GM23248 (cell line): ENCODE results near the gene WTAP. TPM values are rescaled to one million over a fixed set of nuclear protein-coding genes. Genes with fewer than 3 reads are reported as not detected.
A peak's percentile ranks its signal among the peaks of the same experiment; 100 is the strongest.
"Not testable (repeated sequence)": the region's sequence is repeated elsewhere in the genome, so short reads cannot be mapped to it uniquely, and the experiment has no call there.

ENCODE experiments used
- DNase-seq: peaks from one replicate; pipeline ENCODE4 v3.0.0-alpha.2; 2015
- H2AFZ ChIP-seq: fragments of 200-600 bp; sonication (generic); 2 replicates; pipeline ENCODE4 v1.6.1; 2016; ENCODE audit warnings: antibody characterized with exemption
- H3F3A ChIP-seq: fragments of 200-600 bp; sonication (generic); 2 replicates; pipeline ENCODE4 v1.6.1; 2016; ENCODE audit warnings: mild to moderate bottlenecking, antibody characterized with exemption, mixed run types; ENCODE audit not compliant: insufficient read depth
- H3K27ac ChIP-seq: fragments of 200-600 bp; sonication (generic); 2 replicates; pipeline ENCODE4 v1.5.1; 2016; ENCODE audit warnings: mild to moderate bottlenecking
- H3K27me3 ChIP-seq: fragments of 200-600 bp; sonication (generic); replicated peaks from 2 replicates; pipeline ENCODE4 v1.6.1; 2016; ENCODE audit warnings: mild to moderate bottlenecking; ENCODE audit not compliant: insufficient read depth
- H3K36me3 ChIP-seq: fragments of 200-600 bp; sonication (generic); 2 replicates; pipeline ENCODE4 v1.6.1; 2016; ENCODE audit warnings: low read depth, mild to moderate bottlenecking
- H3K4me1 ChIP-seq: fragments of 200-600 bp; sonication (generic); 2 replicates; pipeline ENCODE4 v1.6.1; 2016; ENCODE audit warnings: mild to moderate bottlenecking; ENCODE audit not compliant: insufficient read depth
- H3K4me2 ChIP-seq: fragments of 200-600 bp; sonication (generic); one replicate; pipeline ENCODE4 v1.6.1; 2016; ENCODE audit warnings: mild to moderate bottlenecking; ENCODE audit not compliant: unreplicated experiment
- H3K4me3 ChIP-seq: fragments of 200-600 bp; sonication (generic); 2 replicates; pipeline ENCODE4 v1.5.1; 2016; ENCODE audit warnings: mild to moderate bottlenecking
- H3K79me2 ChIP-seq: fragments of 200-600 bp; sonication (generic); 2 replicates; pipeline ENCODE4 v1.6.1; 2016; ENCODE audit warnings: mild to moderate bottlenecking; ENCODE audit not compliant: insufficient read depth
- H3K9ac ChIP-seq: fragments of 200-600 bp; sonication (generic); 2 replicates; pipeline ENCODE4 v1.6.1; 2016; ENCODE audit warnings: mild to moderate bottlenecking
- H3K9me2 ChIP-seq: fragments of 200-600 bp; sonication (generic); 2 replicates; pipeline ENCODE4 v1.6.1; 2016; ENCODE audit warnings: mixed run types, mild to moderate bottlenecking, moderate library complexity; ENCODE audit not compliant: insufficient read depth
- H3K9me3 ChIP-seq: fragments of 200-600 bp; sonication (generic); one replicate; pipeline ENCODE4 v1.6.1; 2017; ENCODE audit warnings: low read depth
- H4K20me1 ChIP-seq: fragments of 200-600 bp; sonication (generic); 2 replicates; pipeline ENCODE4 v1.6.0; 2016; ENCODE audit not compliant: insufficient read depth
- EZH2 ChIP-seq: fragments of 200-600 bp; sonication (generic); IDR thresholded peaks from 2 replicates; pipeline ENCODE4 v1.6.1; 2018; ENCODE audit warnings: antibody characterized with exemption, mild to moderate bottlenecking; ENCODE audit not compliant: insufficient read depth, poor library complexity, severe bottlenecking
- EZH2phosphoT487 ChIP-seq: fragments of 200-600 bp; sonication (generic); IDR thresholded peaks from 2 replicates; pipeline ENCODE4 v1.6.1; 2018; ENCODE audit warnings: antibody characterized with exemption, moderate library complexity, mild to moderate bottlenecking, low read depth; ENCODE audit not compliant: insufficient read depth
- WGBS, 2 experiments: methylation state at CpG; one replicate each; pipeline ENCODE4 v1.1.6; 2015 to 2017; ENCODE audit warnings: low lambda C conversion rate in 2 of 2, low coverage in 1 of 2; ENCODE audit errors: missing lambda C conversion rate in 2 of 2; 5-methylcytosine and 5-hydroxymethylcytosine counted together
- in situ Hi-C: fragments of 300-500 bp; cut with MboI; formaldehyde crosslinking; loops from 2 replicates; pipeline ENCODE4 v1.15.0; 2020
- polyA plus RNA-seq: library from polyadenylated mRNA; unstranded; fragments of >200 nt; fragmentation: Nextera tagmentation; extraction: Ambion mirVana; gene quantifications from 2 replicates; pipeline ENCODE4 v1.2.1, GENCODE V29; 2016
- total RNA-seq: library from RNA; depleted of rRNA; stranded (reverse); fragments of >200 nt; shearing (Covaris generic); gene quantifications from 2 replicates; pipeline ENCODE4 v1.2.3, GENCODE V29; 2014

WTAP gene
- total and polyA plus RNA-seq, 2 experiments from 2014 or later, result 64.8 to 87.8 TPM

DNA sequence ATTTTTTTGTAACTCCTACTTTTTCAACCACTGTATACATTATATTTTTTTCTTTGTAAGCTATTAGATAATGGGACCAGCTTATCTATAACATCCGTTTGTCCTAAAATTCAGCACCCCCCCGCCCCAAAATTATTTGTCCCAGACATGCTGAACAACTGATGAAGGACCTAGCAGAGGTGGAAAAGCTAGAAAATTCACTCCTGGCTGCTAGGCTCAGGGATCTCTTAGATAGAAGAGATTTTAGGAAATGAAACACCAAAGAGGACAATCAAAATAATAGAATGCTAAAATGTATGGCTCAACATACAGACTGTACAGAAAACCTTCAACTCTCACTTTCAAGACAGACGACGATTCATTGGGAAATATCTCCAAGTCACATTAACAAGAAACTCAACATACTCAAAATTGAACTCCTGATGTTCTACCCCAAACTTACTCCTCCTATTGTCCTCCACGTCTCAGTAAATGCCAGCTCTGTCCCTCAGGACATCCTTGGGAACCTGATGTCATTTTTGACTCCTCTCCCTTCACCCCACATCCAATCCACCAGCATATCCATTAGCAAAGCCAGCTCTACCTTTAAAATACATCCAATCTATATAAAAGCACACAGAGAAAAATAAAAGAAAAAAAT lies 38.9 kb upstream of the WTAP start:
- TF ChIP-seq EZH2phosphoT487, result no peak
- no peak for TF ChIP-seq EZH2
- H3K27me3 ChIP-seq, result no peaks in the 10 kb centered on the region
- no peaks in the 10 kb centered on the region for H4K20me1 ChIP-seq
- WGBS, 2 experiments, result 60 to 64% methylated on average over 5 of the region's 5 CpGs
- H3K4me2 ChIP-seq, result no peak overlapping the region
- no peaks in the 10 kb centered on the region for H3K9me3 ChIP-seq
- no peak overlapping the region for H3K4me3 ChIP-seq
- DNase-seq, result no peak
- H2AFZ ChIP-seq, result no peak overlapping the region
- H3K9ac ChIP-seq, result no peak overlapping the region
- peaks cover 14% of the 10 kb centered on the region for H3K36me3 ChIP-seq
- peaks cover 11% of the 10 kb centered on the region; the same call in 1 of the 2 replicates for H3F3A ChIP-seq
- in situ Hi-C loops, result loop anchor here (25.0 kb wide), 1 partner anchor 774 kb away; no protein-coding TSS in a partner anchor
- peaks cover 57% of the 10 kb centered on the region for H3K79me2 ChIP-seq
- peaks cover 18% of the 10 kb centered on the region for H3K4me1 ChIP-seq
- no peaks in the 10 kb centered on the region for H3K9me2 ChIP-seq
- no peak overlapping the region for H3K27ac ChIP-seq

DNA sequence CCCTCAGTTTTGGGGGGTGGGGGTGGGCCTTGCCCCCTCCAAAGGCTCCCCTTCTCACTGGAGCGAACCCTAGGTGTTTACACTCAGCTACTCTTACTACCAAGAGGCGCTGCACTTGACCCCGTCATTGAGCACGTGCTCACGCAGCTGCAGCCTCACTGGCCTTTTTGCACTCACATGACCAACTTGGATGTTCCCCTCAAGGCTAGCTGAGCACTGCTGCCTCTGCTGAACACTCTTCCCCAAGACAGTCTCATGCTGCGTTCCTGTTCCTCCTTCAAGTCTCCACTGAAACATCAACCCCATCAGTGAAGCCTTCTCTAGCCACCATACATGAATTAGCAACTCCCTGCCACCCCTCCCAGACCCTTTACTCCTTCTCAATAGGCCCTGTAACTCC lies 38.3 kb upstream of the WTAP start:
- no peak for DNase-seq
- Histone ChIP-seq H3K36me3 (peaks cover 14% of the 10 kb centered on the region), H4K20me1 (no peaks in the 10 kb centered on the region), H3K4me3 (no peak overlapping the region), H3K9ac (no peak overlapping the region), H3K79me2 (peaks cover 57% of the 10 kb centered on the region), H3K27ac (no peak overlapping the region), H3K9me2 (no peaks in the 10 kb centered on the region), H3F3A (peaks cover 14% of the 10 kb centered on the region), H3K4me2 (no peak overlapping the region), H3K27me3 (no peaks in the 10 kb centered on the region), H3K9me3 (no peaks in the 10 kb centered on the region), H2AFZ (no peak overlapping the region), H3K4me1 (peaks cover 21% of the 10 kb centered on the region)
- TF ChIP-seq EZH2phosphoT487 (no peak), EZH2 (no peak)
- in situ Hi-C loops, result loop anchor here (25.0 kb wide), 1 partner anchor 773 kb away; no protein-coding TSS in a partner anchor
- 90 to 94% methylated on average over 6 of the region's 6 CpGs for WGBS, 2 experiments

DNA sequence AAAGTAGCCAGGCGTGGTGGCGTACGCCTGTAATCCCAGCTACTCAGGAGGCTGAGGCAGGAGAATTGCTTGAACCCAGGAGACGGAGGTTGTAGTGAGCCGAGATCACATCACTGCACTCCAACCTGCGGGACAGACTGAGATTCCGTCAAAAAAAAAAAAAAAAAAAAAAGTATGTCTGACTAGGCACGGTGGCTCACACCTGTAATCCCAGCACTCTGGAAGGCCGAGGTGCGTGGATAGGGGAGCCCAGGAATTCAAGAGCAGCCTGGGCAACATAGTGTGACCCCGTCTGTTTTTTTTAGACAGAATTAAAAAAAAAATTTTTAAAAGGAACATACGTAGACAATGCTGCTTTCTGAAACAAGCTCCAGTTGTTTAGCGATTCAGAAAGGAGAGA lies 37.2 kb upstream of the WTAP start:
- H3K27ac ChIP-seq, H3K36me3 ChIP-seq, H3K9me2 ChIP-seq, H2AFZ ChIP-seq, H3K27me3 ChIP-seq, H3K4me3 ChIP-seq, H3K9me3 ChIP-seq, H3K4me2 ChIP-seq, H4K20me1 ChIP-seq, DNase-seq: not testable (repeated sequence)
- WGBS, 2 experiments, result 90% methylated on average over 11 to 13 of the region's 13 CpGs
- Histone ChIP-seq H3K9ac (0 out of 2 replicates have a peak overlapping the region, but pooled peaks have one; percentile 83), H3K4me1 (peaks cover 23% of the 10 kb centered on the region), H3F3A (peaks cover 16% of the 10 kb centered on the region), H3K79me2 (peaks cover 63% of the 10 kb centered on the region)
- in situ Hi-C loops, result loop anchor here (25.0 kb wide), 1 partner anchor 772 kb away; no protein-coding TSS in a partner anchor

DNA sequence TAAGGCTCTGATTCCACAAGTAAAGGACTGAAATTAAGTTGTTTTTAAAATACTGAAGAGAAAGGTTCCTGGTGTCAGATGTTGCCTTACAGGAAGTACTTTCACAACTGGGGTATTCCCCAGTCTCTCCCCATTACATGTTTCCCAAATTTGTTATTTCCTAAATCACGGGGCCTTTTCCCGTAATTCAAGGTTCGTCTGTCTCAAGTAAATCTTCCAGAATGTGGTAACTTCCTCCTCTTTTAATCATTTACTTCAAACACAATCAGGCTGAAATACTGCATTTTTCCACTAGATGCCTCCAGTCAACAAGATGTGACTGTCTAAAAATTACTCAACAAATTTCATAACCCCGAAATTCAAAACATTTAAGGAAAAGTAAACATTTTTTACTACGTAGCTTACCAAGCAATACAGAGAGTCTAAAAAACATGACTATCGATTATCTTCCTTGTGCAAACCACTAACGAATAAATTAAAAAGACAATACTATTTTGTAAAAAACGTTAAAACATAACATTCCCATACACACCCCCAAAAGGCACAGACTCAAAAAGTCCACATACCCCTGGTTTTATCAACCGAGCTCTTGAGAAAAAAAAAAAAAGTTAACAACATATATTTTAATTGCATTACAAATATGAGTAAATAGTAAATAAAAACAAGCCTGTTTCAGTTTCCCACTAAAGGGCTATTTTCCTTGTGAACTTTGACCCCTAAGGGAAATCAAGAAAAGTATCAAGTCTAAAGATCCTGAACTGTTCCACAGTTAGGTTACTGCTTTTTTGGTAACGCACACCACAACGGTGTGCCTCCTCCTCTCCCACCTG lies 36.0 kb upstream of the WTAP start:
- WGBS, 2 experiments, result 1% methylated on average over 11 of the region's 11 CpGs
- no peak for TF ChIP-seq EZH2
- TF ChIP-seq EZH2phosphoT487, result no peak
- peaks cover 16% of the 10 kb centered on the region for H3F3A ChIP-seq
- no peaks in the 10 kb centered on the region for H3K9me2 ChIP-seq
- peak overlapping the region; percentile 88 for H3K4me3 ChIP-seq
- in situ Hi-C loops, result loop anchor here (25.0 kb wide), 1 partner anchor 771 kb away; no protein-coding TSS in a partner anchor
- H3K9ac ChIP-seq, result peak overlapping the region; percentile 83
- H4K20me1 ChIP-seq, result no peaks in the 10 kb centered on the region
- peak overlapping the region; percentile 80 for H3K4me2 ChIP-seq
- H3K36me3 ChIP-seq, result no peaks in the 10 kb centered on the region; the same call in 1 of the 2 replicates
- no peaks in the 10 kb centered on the region for H3K27me3 ChIP-seq
- H2AFZ ChIP-seq, result peak overlapping the region; percentile 89
- H3K27ac ChIP-seq, result peak overlapping the region; percentile 81
- no peaks in the 10 kb centered on the region for H3K9me3 ChIP-seq
- H3K79me2 ChIP-seq, result peaks cover 63% of the 10 kb centered on the region
- H3K4me1 ChIP-seq, result peaks cover 23% of the 10 kb centered on the region
- DNase-seq, result peak; percentile 86
